ENCODE results near the gene SPRYD3.
A peak's percentile ranks its signal among the peaks of the same experiment; 100 is the strongest.

The SPRYD3 gene

DNA sequence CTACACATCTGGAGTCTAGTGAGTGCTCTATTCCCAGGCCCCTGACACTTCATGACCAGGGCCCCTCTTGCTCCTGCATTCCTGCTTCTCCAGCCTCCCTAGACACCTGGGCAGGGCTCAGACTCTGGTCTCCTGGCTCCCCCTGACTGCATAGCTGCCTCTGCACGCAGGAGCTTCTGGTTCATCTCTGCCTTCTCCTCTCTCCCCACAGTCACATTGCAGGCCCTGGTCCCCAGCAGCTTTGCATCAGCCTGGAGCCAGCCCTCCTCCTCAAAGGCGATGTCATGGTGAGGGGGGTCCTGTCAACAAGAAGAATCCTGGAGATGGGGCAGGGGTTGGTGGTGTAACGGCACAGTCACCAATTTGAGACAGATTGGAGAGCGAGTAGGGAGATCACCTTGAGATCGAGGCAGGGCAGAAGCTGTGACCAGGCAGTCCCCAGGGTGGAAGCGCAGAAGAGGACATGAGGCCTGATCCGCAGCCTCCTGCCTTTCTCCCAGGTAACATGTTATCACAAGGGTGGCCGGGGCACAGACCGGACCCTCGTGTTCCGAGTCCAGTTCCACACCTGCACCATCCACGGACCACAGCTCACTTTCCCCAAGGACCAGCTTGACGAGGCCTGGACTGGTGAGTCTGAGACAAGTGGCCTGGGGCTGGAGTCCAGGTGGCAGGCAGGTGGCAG is 21.2 kb downstream of the SPRYD3 start:
- H3K27ac ChIP-seq = peak overlapping the region; percentile 97
- TF ChIP-seq, protein P1, sequence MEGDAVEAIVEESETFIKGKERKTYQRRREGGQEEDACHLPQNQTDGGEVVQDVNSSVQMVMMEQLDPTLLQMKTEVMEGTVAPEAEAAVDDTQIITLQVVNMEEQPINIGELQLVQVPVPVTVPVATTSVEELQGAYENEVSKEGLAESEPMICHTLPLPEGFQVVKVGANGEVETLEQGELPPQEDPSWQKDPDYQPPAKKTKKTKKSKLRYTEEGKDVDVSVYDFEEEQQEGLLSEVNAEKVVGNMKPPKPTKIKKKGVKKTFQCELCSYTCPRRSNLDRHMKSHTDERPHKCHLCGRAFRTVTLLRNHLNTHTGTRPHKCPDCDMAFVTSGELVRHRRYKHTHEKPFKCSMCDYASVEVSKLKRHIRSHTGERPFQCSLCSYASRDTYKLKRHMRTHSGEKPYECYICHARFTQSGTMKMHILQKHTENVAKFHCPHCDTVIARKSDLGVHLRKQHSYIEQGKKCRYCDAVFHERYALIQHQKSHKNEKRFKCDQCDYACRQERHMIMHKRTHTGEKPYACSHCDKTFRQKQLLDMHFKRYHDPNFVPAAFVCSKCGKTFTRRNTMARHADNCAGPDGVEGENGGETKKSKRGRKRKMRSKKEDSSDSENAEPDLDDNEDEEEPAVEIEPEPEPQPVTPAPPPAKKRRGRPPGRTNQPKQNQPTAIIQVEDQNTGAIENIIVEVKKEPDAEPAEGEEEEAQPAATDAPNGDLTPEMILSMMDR (conservative IDR thresholded peaks at IDR 0.05; ENCODE audit: low read depth) = no peak
- no peak for DNase-seq (ENCODE audit: low spot score)
- CTCF ChIA-PET = interaction anchor here (0.6 to 1.1 kb wide), 3 partner anchors 8 to 208 kb away, joined by 3 to 4 read pairs (median 3); no protein-coding TSS in a partner anchor
- POLR2A ChIA-PET (ENCODE audit: low non-redundant PET) = no interaction called here

DNA sequence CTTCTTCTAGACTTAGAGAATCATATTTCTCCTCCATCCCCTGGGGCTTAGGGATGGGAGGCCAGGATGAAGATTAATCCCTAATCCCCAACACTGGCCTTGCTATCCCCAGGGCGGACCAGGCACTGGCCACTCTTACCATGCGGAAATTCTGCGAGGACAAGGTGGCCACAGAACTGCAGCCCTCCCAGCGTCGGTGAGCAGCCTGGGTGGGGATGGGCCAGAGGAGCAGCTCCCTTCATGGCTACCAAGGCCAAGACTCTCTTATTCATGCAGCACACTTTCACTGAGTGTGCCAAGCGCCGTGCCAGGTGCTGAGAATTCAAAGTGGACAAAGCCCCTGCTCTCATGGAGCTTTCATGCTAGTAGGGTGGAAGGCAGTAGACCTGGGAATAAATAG is 22.3 kb downstream of the SPRYD3 start:
- CTCF ChIA-PET = interaction anchor here (1.1 kb wide), 1 partner anchor 9 kb away, joined by 4 read pairs; no protein-coding TSS in a partner anchor
- H3K27ac ChIP-seq = peak overlapping the region; percentile 97
- TF ChIP-seq, protein P1 (conservative IDR thresholded peaks at IDR 0.05; ENCODE audit: low read depth) = no peak
- no peak for DNase-seq (ENCODE audit: low spot score)
- POLR2A ChIA-PET (ENCODE audit: low non-redundant PET) = no interaction called here

DNA sequence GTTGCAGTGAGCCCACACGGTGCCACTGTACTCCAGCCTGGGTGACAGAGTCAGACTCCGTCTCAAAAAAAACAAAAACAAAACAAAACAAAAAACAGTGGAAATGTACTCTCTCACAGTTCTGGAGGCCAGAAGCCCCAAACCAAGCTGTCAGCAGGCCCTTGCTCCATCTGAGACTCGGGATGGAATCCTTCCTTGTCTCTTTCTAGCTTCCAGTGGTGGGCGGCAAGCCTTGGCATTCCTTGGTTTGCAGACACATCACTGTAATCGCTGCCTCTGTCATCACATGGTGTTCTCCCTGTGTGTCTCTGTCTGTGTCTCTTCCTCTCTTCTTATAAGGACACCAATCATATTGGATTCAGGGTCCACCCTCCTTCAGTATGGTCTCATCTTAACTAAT is 22.9 kb downstream of the SPRYD3 start:
- peak overlapping the region; percentile 99 for H3K27ac ChIP-seq
- TF ChIP-seq, protein P1 (conservative IDR thresholded peaks at IDR 0.05; ENCODE audit: low read depth) = no peak
- POLR2A ChIA-PET (ENCODE audit: low non-redundant PET) = no interaction called here
- DNase-seq (ENCODE audit: low spot score) = no peak
- CTCF ChIA-PET = no interaction called here

DNA sequence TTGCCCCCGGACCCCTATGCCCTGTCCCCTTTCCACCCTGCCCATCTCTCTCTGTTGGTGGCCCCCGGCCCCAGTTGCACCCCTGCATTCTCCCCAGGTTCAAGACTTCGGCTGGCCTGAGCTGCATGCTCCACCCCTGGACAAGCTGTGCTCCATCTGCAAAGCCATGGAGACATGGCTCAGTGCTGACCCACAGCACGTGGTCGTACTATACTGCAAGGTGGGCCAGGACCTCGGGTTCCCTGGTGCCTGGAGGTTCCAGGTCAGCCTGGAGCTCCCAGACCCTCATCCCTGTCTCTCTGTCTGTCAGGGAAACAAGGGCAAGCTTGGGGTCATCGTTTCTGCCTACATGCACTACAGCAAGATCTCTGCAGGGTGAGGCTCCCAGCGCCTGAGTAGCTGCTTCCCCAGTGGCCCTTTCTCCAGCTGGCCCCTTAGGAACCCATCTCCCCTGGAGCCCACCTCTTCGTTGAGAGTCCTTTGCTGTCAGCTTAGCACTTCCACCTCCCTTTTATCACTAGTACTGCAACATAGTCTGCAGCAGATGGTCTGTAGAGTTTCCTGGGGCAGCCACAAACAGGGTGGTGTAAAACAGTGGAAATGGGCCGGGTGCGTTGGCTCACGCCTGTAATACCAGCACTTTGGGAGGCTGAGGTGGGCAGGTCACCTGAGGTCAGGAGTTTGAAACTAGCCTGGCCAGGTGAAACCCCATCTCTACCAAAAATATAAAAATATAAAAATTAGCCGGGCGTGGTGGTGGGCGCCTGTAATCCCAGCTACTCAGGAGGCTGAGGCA is 23.5 kb downstream of the SPRYD3 start:
- TF ChIP-seq, protein P1 (conservative IDR thresholded peaks at IDR 0.05; ENCODE audit: low read depth) = no peak
- POLR2A ChIA-PET (ENCODE audit: low non-redundant PET) = no interaction called here
- H3K27ac ChIP-seq = peak overlapping the region; percentile 99
- CTCF ChIA-PET = interaction anchor here (3.4 kb wide), 1 partner anchor 10 kb away, joined by 32 read pairs; no protein-coding TSS in a partner anchor
- no peak for DNase-seq (ENCODE audit: low spot score)

DNA sequence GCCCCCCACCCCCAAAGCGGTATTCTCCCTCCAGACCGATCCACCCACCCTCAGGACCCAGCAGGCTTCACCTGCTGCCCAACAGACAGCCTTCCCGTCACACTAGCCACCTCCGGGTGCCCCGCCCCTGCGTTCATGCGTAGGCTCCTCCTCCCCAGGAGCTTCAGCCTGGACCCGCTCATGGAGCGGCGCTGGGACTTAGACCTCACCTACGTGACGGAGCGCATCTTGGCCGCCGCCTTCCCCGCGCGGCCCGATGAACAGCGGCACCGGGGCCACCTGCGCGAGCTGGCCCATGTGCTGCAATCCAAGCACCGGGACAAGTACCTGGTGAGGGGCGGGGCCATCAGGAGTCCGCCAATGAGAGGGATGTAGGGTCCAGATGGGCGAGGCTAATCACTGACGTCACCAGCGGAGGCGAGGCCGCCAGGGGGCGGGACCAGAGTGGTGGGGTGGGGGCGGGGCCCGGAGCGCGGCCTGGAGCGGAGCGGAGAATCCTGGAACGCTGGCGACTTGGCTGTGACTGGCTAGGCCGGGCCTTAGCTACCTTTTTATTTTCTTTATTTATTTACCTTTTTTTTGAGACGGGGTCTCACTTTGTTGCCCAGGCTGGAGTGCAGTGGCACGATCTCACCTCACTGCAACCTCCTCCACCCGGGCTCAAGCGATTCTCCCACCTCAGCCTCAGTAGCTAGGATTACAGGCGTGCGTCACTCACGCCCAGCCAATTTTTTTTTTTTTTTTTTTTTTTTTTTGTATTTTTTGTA is 24.9 kb downstream of the SPRYD3 start:
- ChIA-PET CTCF (interaction anchor here (0.6 to 3.4 kb wide), 18 partner anchors 9 to 1022 kb away, joined by 3 to 32 read pairs (median 4); partner anchors contain the start of gene SOAT2), POLR2A (ENCODE audit: low non-redundant PET) (interaction anchor here (0.6 kb wide), 2 partner anchors 45 to 668 kb away, joined by 3 to 7 read pairs; no protein-coding TSS in a partner anchor)
- TF ChIP-seq, protein P1 (conservative IDR thresholded peaks at IDR 0.05; ENCODE audit: low read depth) = no peak
- peak overlapping the region; percentile 99 for H3K27ac ChIP-seq
- peak; percentile 94 for DNase-seq (ENCODE audit: low spot score)
